ENCODE results near the gene CHAF1A.

Gene CHAF1A

DNA sequence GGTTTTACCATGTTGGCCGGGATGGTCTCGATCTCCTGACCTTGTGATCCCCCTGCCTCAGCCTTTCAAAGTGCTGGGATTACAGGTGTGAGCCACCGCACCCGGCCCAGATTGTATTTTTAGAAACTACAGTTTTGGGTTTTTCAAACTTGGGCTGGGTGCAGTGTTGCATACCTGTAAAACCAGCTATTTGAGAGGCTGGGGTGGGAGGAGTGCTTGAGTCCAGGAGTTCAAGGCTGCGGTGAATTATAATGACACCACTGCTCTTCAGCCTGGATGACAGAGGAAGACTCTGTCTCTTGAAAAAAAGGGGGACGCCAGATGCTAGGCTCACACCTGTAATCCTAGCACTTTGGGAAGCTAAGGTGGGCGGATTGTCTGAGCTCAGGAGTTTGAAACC is 4.2 kb downstream of the CHAF1A start:
- H3K27ac ChIP-seq = 0 out of 2 replicates have a peak overlapping the region, but pooled peaks have one; percentile 26
- TF ChIP-seq ZFX (IDR thresholded peaks at IDR 0.05; ENCODE audit: borderline replicate concordance) (no peak), CTCF (IDR thresholded peaks at IDR 0.05) (no peak)

DNA sequence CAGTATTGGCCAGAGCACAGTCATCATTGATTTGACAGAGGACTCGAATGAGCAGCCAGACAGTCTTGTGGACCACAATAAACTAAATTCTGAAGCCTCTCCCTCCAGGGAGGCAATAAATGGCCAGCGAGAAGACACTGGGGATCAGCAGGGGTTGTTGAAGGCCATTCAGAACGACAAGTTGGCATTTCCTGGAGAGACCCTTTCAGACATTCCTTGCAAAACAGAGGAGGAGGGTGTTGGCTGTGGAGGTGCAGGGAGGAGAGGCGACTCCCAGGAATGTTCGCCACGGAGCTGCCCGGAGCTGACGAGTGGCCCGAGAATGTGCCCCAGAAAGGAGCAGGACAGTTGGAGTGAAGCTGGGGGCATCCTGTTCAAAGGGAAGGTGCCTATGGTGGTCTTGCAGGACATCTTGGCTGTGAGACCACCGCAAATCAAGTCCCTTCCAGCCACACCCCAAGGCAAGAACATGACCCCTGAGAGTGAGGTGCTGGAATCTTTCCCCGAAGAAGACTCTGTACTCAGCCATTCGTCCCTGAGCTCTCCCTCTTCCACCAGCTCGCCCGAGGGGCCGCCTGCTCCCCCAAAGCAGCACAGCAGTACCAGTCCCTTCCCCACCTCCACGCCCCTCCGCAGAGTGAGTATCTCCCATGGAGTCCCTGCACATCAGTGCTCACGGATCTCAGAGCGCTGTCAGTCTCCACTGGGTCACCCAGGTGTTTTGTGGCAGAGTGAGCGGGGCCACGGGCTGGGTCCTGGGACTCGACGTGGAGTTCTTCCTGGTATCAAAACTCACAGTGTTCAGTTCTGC is 6.9 kb downstream of the CHAF1A start:
- no peak overlapping the region for H3K27ac ChIP-seq
- no peak for TF ChIP-seq CTCF (IDR thresholded peaks at IDR 0.05)
- no peak for TF ChIP-seq ZFX (IDR thresholded peaks at IDR 0.05; ENCODE audit: borderline replicate concordance)

- no peak for TF ChIP-seq ZFX (IDR thresholded peaks at IDR 0.05; ENCODE audit: borderline replicate concordance)
- no peak for TF ChIP-seq CTCF (IDR thresholded peaks at IDR 0.05)
- no peak overlapping the region for H3K27ac ChIP-seq
Measured at GRCh38 chr19:4413588-4413987, 11.1 kb downstream of the CHAF1A start.

- TF ChIP-seq ZFX (IDR thresholded peaks at IDR 0.05; ENCODE audit: borderline replicate concordance) = no peak
- TF ChIP-seq CTCF (IDR thresholded peaks at IDR 0.05) = no peak
- 0 out of 2 replicates have a peak overlapping the region, but pooled peaks have one; percentile 13 for H3K27ac ChIP-seq
Measured at GRCh38 chr19:4414144-4414799, 11.8 kb downstream of the CHAF1A start.

DNA sequence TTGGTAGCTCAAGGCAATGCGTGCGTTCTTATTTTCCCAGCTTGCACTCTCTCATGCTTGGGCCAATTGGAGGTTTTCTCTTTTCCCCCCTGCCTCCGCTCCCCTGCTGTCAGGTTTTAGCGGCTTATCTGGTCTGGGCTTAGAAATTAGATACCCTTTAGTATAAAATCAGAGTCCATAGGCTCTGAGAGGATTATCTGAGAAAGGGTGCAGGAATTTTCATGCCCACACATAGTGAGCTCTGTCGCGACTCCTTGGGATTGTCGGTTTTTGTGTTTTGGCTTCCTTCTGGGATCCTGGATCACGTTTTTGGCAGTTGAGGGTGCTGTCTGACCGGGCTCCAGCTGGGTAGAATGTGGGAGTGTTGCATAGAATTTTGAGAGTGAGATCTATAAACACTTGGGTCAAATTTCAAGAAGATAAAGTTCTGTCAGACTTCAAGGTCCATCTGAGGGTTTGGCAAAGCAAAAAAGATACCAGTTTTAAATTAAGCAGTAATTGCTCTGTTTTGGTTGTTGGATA is 12.4 kb downstream of the CHAF1A start:
- no peak for TF ChIP-seq ZFX (IDR thresholded peaks at IDR 0.05; ENCODE audit: borderline replicate concordance)
- TF ChIP-seq CTCF (IDR thresholded peaks at IDR 0.05) = no peak
- 0 out of 2 replicates have a peak overlapping the region, but pooled peaks have one; percentile 13 for H3K27ac ChIP-seq

- TF ChIP-seq CTCF (IDR thresholded peaks at IDR 0.05) = no peak
- TF ChIP-seq ZFX (IDR thresholded peaks at IDR 0.05; ENCODE audit: borderline replicate concordance) = no peak
- H3K27ac ChIP-seq = no peak overlapping the region
Measured at GRCh38 chr19:4415352-4415751, 12.9 kb downstream of the CHAF1A start.

DNA sequence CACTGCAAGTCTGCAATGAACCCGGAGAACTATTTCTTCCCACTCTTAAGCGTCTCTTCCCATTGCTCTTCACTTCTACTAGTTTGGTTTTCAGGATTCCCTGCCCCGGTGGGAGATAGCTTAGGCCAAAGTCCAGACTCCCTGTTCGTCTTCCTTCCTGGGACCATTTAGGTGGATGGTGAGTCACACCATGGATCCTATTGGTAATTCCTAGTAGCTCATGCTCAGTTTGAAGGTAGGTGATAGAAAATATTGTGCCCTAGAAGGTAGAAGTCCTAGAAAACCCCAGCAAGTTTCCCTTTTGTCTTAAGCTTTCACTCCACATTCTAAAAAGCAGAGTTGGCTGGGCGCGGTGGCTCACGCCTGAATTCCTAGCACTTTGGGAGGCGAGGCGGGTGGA is 13.8 kb downstream of the CHAF1A start:
- no peak overlapping the region for H3K27ac ChIP-seq
- TF ChIP-seq ZFX (IDR thresholded peaks at IDR 0.05; ENCODE audit: borderline replicate concordance) = no peak
- no peak for TF ChIP-seq CTCF (IDR thresholded peaks at IDR 0.05)

Measured in 22Rv1 (cell line).